Left lung (tissue), 10 donors: ENCODE measurements around the gene NET1. TPM values are rescaled to one million over a fixed set of nuclear protein-coding genes. Genes with fewer than 3 reads are reported as not detected.
A peak's percentile ranks its signal among the peaks of the same experiment; 100 is the strongest.
"Not testable (repeated sequence)": the region's sequence is repeated elsewhere in the genome, so short reads cannot be mapped to it uniquely, and the experiment has no call there.

Source experiments
- ATAC-seq: fragments of 200-7000 bp; cut with Tn5 transposase; one replicate; pipeline ENCODE4 v1.9.1; 2020; ENCODE audit warnings: moderate library complexity
- DNase-seq, 4 donors: peaks; one replicate each; pipeline ENCODE4 v3.0.0-alpha.2; 2013 to 2020
- H3K27ac ChIP-seq, 2 donors: fragments of 200-600 bp; sonication (generic) in 1 of 2; one replicate each; pipeline versions ENCODE4 v1.5.0 to v1.8.0; 2020 to 2021
- H3K27me3 ChIP-seq, 2 donors: fragments of 200-600 bp; sonication (generic) in 1 of 2; one replicate each; pipeline versions ENCODE4 v1.5.0 to v1.8.0; 2020 to 2021
- H3K36me3 ChIP-seq, 2 donors: fragments of 200-600 bp; sonication (generic) in 1 of 2; one replicate each; pipeline versions ENCODE4 v1.5.0 to v1.8.0; 2020 to 2021
- H3K4me1 ChIP-seq, 2 donors: fragments of 200-600 bp; one replicate each; pipeline ENCODE4 v1.8.0; 2021
- H3K4me3 ChIP-seq, 2 donors: fragments of 200-600 bp; sonication (generic) in 1 of 2; one replicate each; pipeline versions ENCODE4 v1.5.0 to v1.8.0; 2020 to 2021; ENCODE audit warnings: mild to moderate bottlenecking in 1 of 2
- H3K9me3 ChIP-seq, 2 donors: fragments of 200-600 bp; sonication (generic) in 1 of 2; one replicate each; pipeline versions ENCODE4 v1.5.0 to v1.8.0; 2020 to 2021
- intact Hi-C, 2 donors: fragments of 100-400 bp; cut with DNase I; formaldehyde crosslinking; loops; one replicate each; pipeline versions ENCODE4 v1.11.2 to v1.14.2; 2022
- polyA plus RNA-seq, 6 donors: library from polyadenylated mRNA; unstranded; fragments of 120-200 nt; gene quantifications; one replicate each; pipeline ENCODE4 v1.2.1, GENCODE V29; 2013; ENCODE audit not compliant: insufficient read length in 6 of 6
- total RNA-seq, 2 donors: library from RNA; stranded (reverse); fragmentation: NEBNext Ultra II Directional; extraction: Animal tissue kit (Norgen Biotek cat#: 25700); gene quantifications; one replicate each; pipeline ENCODE4 v1.2.1, GENCODE V29; 2021
- TF ChIP-seq, protein P1 (sequence below), 2 donors: fragments of 200-600 bp; sonication (generic) in 1 of 2; IDR thresholded peaks; one replicate each; pipeline versions ENCODE4 v1.5.0 to v1.8.0; 2021; ENCODE audit warnings: antibody characterized with exemption in 2 of 2
- donor health status: DM: no; HTN: yes; CAD: no.
- donor health status: DM: no; HTN: no; CAD: no.

The NET1 gene
- total and polyA plus RNA-seq, 8 donors: 36.3 to 221 (median 154) TPM

DNA sequence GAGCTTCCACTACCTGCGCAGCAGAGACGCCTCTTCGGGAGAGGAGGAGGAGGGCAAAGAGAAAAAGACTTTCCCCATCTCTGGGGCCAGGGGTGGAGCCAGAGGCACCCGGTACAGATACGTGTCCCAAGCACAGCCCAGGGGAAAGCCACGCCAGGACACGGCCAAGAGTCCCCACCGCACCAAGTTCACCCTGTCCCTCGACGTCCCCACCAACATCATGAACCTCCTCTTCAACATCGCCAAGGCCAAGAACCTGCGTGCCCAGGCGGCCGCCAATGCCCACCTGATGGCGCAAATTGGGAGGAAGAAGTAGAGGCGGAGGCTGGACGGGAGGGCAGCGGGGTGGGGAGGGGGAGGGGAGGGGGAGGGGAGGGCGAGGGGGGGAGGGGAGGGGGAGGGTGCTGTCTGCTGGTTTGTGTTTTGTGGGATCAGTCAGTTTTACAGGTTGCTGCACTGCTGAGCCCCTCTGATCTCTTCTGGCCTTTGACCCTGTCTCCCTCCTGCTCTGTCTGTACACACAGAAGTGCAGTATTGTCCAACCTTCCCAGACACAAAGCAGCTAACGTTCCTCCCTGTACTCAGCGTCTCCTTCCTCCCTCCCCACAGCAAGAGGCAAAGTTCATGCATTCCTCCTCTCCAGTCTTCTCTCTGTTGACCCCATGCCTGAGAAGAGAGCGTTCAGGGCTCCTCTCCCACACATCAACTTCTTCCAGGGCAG lies 38.3 kb upstream of the NET1 start:
- no peaks in the 10 kb centered on the region for H3K4me1 ChIP-seq
- H3K36me3 ChIP-seq: no peaks in the 10 kb centered on the region
- H3K9me3 ChIP-seq: no peaks in the 10 kb centered on the region
- no peak overlapping the region for H3K4me3 ChIP-seq
- TF ChIP-seq, protein P1, sequence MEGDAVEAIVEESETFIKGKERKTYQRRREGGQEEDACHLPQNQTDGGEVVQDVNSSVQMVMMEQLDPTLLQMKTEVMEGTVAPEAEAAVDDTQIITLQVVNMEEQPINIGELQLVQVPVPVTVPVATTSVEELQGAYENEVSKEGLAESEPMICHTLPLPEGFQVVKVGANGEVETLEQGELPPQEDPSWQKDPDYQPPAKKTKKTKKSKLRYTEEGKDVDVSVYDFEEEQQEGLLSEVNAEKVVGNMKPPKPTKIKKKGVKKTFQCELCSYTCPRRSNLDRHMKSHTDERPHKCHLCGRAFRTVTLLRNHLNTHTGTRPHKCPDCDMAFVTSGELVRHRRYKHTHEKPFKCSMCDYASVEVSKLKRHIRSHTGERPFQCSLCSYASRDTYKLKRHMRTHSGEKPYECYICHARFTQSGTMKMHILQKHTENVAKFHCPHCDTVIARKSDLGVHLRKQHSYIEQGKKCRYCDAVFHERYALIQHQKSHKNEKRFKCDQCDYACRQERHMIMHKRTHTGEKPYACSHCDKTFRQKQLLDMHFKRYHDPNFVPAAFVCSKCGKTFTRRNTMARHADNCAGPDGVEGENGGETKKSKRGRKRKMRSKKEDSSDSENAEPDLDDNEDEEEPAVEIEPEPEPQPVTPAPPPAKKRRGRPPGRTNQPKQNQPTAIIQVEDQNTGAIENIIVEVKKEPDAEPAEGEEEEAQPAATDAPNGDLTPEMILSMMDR (IDR thresholded peaks at IDR 0.05): no peak
- ATAC-seq (no peak), DNase-seq (no peak)
- H3K27me3 ChIP-seq: no peaks in the 10 kb centered on the region
- no peak overlapping the region for H3K27ac ChIP-seq
- intact Hi-C loops: no loop called here

DNA sequence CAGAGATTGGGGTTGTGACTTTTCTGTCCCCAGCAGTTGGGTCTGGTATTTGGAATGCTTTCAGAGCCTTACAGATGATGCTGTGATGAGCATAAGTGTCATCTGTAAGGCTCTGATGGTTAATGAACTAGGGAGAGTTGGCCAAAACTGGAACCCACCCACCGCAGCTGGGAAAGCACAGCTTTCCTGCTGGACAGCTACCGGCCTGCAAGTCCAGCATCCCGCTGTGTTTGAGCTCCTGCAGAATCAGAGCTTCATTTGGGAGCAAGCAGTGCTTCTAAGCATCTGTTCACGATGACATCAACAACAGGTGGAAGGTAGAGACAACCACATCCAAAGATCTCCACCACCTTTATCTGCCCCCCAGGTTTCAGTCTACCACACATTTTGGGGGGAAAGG lies 35.9 kb upstream of the NET1 start:
- H3K9me3 ChIP-seq: no peaks in the 10 kb centered on the region
- no peak for ATAC-seq
- H3K27ac ChIP-seq: no peak overlapping the region
- no peaks in the 10 kb centered on the region for H3K36me3 ChIP-seq
- no peaks in the 10 kb centered on the region for H3K27me3 ChIP-seq
- TF ChIP-seq, protein P1 (IDR thresholded peaks at IDR 0.05): no peak
- no peaks in the 10 kb centered on the region for H3K4me1 ChIP-seq
- intact Hi-C loops: no loop called here
- DNase-seq: no peak
- no peak overlapping the region for H3K4me3 ChIP-seq

DNA sequence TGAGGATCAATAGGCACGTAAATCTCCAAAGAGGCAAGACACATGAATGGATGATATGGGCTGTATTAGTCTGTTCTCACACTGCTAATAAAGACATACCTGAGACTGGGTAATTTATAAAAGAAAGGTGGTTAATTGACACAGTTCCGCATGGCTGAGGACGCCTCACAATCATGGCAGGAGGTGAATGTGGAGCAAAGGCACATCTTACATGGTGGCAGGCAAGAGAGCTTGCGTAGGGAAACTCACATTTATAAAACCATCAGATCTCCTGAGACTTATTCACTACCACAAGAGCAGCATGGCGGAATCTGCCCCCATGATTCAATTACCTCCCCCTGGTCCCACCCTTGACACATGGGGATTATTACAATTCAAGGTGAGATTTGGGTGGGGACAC lies 33.2 kb upstream of the NET1 start:
- ATAC-seq, H3K4me1 ChIP-seq, H3K27me3 ChIP-seq, DNase-seq, H3K36me3 ChIP-seq, H3K27ac ChIP-seq, intact Hi-C loops, H3K9me3 ChIP-seq, H3K4me3 ChIP-seq: not testable (repeated sequence)

DNA sequence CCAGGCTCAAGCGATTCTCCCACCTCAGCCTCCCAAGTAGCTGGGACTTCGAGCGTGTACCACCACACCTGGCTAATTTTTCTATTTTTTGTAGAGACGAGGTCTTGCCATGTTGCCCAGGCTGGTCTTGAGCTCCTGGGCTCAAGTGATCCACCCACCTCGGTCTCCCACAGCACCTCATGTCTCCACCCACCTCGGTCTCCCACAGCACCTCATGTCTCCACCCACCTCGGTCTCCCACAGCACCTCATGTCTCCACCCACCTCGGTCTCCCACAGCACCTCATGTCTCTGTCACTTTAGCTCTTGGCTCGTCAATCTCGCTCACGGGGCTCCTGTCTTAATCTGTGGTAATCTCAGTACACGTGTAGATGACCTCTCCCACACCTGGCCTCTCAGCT lies 32.0 kb upstream of the NET1 start:
- H3K4me1 ChIP-seq, DNase-seq, H3K9me3 ChIP-seq, ATAC-seq, H3K27ac ChIP-seq, H3K27me3 ChIP-seq, H3K4me3 ChIP-seq, intact Hi-C loops, H3K36me3 ChIP-seq: not testable (repeated sequence)

DNA sequence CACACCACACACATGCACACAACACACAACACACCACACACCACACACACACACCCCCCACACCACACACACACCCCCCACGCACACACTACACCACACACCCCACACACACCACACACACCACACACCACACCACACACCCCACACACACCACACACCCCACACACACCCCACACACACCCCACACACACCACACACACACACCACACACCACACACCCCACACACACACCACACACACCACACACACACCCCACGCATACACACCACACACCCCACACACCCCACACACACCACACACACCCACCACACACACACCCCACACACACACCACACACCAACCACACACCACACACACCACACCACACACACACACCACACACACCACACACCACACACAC lies 31.2 kb upstream of the NET1 start:
- Histone ChIP-seq H3K36me3 (no peaks in the 10 kb centered on the region), H3K4me1 (no peaks in the 10 kb centered on the region), H3K27me3 (no peaks in the 10 kb centered on the region), H3K4me3 (no peak overlapping the region), H3K9me3 (no peaks in the 10 kb centered on the region), H3K27ac (no peak overlapping the region)
- TF ChIP-seq, protein P1 (IDR thresholded peaks at IDR 0.05): no peak
- DNase-seq: no peak
- intact Hi-C loops: no loop called here
- ATAC-seq: no peak

DNA sequence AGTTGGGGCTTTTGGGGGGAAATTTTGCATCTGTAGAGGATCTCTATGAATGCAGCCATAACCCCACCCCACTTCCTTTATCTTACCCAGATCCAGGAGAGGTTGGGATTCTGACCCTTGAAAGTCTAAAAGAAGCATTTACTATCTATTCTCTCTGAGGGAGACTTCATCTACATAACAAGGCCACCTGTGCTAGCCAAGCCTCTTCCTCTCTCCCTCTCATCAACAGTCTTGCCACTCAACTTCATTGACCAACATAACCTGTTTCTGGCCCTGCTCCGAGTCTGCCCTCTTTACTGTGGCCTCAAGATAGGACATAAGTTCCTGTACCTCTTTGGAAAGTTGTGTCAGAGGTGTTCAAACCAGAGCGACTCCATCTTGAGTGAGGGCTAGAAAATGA lies 27.1 kb upstream of the NET1 start:
- no peak for DNase-seq
- peaks cover 0 to 16% of the 10 kb centered on the region in 2 donors for H3K9me3 ChIP-seq
- intact Hi-C loops: no loop called here
- H3K4me3 ChIP-seq: no peak overlapping the region
- TF ChIP-seq, protein P1 (IDR thresholded peaks at IDR 0.05): no peak
- H3K4me1 ChIP-seq: no peaks in the 10 kb centered on the region
- H3K27me3 ChIP-seq: no peaks in the 10 kb centered on the region
- H3K27ac ChIP-seq: no peak overlapping the region
- ATAC-seq: peak; percentile 30
- H3K36me3 ChIP-seq: no peaks in the 10 kb centered on the region
